CD4-positive, alpha-beta T cell treated with Interleukin-15 for 4 hours (primary cell): ENCODE data around the gene ADAMTSL2.
A peak's percentile ranks its signal among the peaks of the same experiment; 100 is the strongest.

Source experiments
- DNase-seq: peaks from one replicate; pipeline ENCODE4 v3.0.0-alpha.2; 2020; ENCODE audit warnings: low spot score

Gene ADAMTSL2

GRCh38 chr9:133518200-133518599 lies 16.3 kb upstream of the ADAMTSL2 start:
- DNase-seq, result no peak

GRCh38 chr9:133518706-133519449 lies 15.6 kb upstream of the ADAMTSL2 start:
- DNase-seq, result no peak

GRCh38 chr9:133519693-133520092 lies 14.8 kb upstream of the ADAMTSL2 start:
- no peak for DNase-seq

- no peak for DNase-seq
Observed at GRCh38 chr9:133520121-133520835, 14.2 kb upstream of the ADAMTSL2 start.

GRCh38 chr9:133521122-133522072 lies 13.1 kb upstream of the ADAMTSL2 start:
- no peak for DNase-seq

GRCh38 chr9:133522073-133522910 lies 12.2 kb upstream of the ADAMTSL2 start:
- DNase-seq, result no peak

GRCh38 chr9:133523106-133523505 lies 11.4 kb upstream of the ADAMTSL2 start:
- DNase-seq, result no peak

- no peak for DNase-seq
Observed at GRCh38 chr9:133524146-133524545, 10.4 kb upstream of the ADAMTSL2 start.

GRCh38 chr9:133524679-133525228 lies 9.8 kb upstream of the ADAMTSL2 start, which contains the start of gene MYMK:
Gene MYMK (minus strand): TSS chr9:133524959. CDS start chr9:133524844, 115 bp downstream.
- DNase-seq, result no peak

- DNase-seq, result no peak
Observed at GRCh38 chr9:133525677-133526076, 8.8 kb upstream of the ADAMTSL2 start.

GRCh38 chr9:133526721-133527321 lies 7.7 kb upstream of the ADAMTSL2 start:
- no peak for DNase-seq

GRCh38 chr9:133527444-133527920 lies 7.0 kb upstream of the ADAMTSL2 start:
- DNase-seq, result no peak

GRCh38 chr9:133528001-133528875 lies 6.3 kb upstream of the ADAMTSL2 start:
- no peak for DNase-seq

- no peak for DNase-seq
Observed at GRCh38 chr9:133528876-133529241, 5.6 kb upstream of the ADAMTSL2 start.

GRCh38 chr9:133529457-133529856 lies 5.0 kb upstream of the ADAMTSL2 start:
- DNase-seq, result no peak

GRCh38 chr9:133529874-133530273 lies 4.6 kb upstream of the ADAMTSL2 start:
- DNase-seq, result no peak

- DNase-seq, result no peak
Observed at GRCh38 chr9:133531293-133531692, 3.2 kb upstream of the ADAMTSL2 start.

- DNase-seq, result peak; percentile 53
Observed at GRCh38 chr9:133532937-133533668, 1.4 kb upstream of the ADAMTSL2 start.

- no peak for DNase-seq
Observed at GRCh38 chr9:133533857-133534256, 647 bp upstream of the ADAMTSL2 start.
